Vein endothelial cell (primary cell): Measurements from ENCODE around the gene SLC7A9. TPM values are rescaled to one million over a fixed set of nuclear protein-coding genes. Genes with fewer than 3 reads are reported as not detected.

Source experiments
- small RNA-seq: library from RNA; depleted of rRNA; stranded (forward); fragments of <200 nt; gene quantifications from one replicate; pipeline ENCODE3, GENCODE V24; 2012
- total RNA-seq: library from RNA; depleted of rRNA; stranded (reverse); fragments of >200 nt; gene quantifications from 2 replicates; pipeline ENCODE4 v1.2.3, GENCODE V29; 2012

The SLC7A9 gene
- 0.33 TPM in 1 of 2 replicates, not detected in the other for total RNA-seq

GRCh38 chr19:32869369-32869965 lies at the start of gene SLC7A9:
Gene SLC7A9 (minus strand): TSS chr19:32869767. CDS start chr19:32868534, 1,233 bp downstream.

Small RNA genes lying within 50 kb of the gene (small RNA-seq; reads per million reads assigned to genes)
- gene RN7SKP22: not detected

Other genes with a start within 250 kb of the SLC7A9 start
- 42.8 and 43.8 TPM in 2 replicates for gene ANKRD27, start 194.6 kb downstream of the SLC7A9 start, total RNA-seq
- 0.33 and 0.38 TPM in 2 replicates for gene RGS9BP, start 193.9 kb downstream of the SLC7A9 start, total RNA-seq
- 18.2 and 20.9 TPM in 2 replicates for gene NUDT19, start 177.9 kb downstream of the SLC7A9 start, total RNA-seq
- gene TDRD12, start 150.0 kb downstream of the SLC7A9 start, total RNA-seq: under 0.01 and 0.19 TPM in 2 replicates
- 16.3 and 26.9 TPM in 2 replicates for gene CEP89, start 102.2 kb upstream of the SLC7A9 start, total RNA-seq
- gene FAAP24, start 102.5 kb upstream of the SLC7A9 start, total RNA-seq: 2.6 and 3.3 TPM in 2 replicates
- gene RHPN2, start 195.1 kb upstream of the SLC7A9 start, total RNA-seq: 2.0 and 2.3 TPM in 2 replicates
- 6.2 and 7.1 TPM in 2 replicates for gene GPATCH1, start 211.4 kb upstream of the SLC7A9 start, total RNA-seq